Fibroblast of skin of back (primary cell): Measurements from ENCODE around the gene APLF.
A peak's percentile ranks its signal among the peaks of the same experiment; 100 is the strongest.
"Not testable (repeated sequence)": the region's sequence is repeated elsewhere in the genome, so short reads cannot be mapped to it uniquely, and the experiment has no call there.

Source experiments
- DNase-seq: peaks from one replicate; pipeline ENCODE4 v3.0.0-alpha.2; 2013

APLF gene

DNA sequence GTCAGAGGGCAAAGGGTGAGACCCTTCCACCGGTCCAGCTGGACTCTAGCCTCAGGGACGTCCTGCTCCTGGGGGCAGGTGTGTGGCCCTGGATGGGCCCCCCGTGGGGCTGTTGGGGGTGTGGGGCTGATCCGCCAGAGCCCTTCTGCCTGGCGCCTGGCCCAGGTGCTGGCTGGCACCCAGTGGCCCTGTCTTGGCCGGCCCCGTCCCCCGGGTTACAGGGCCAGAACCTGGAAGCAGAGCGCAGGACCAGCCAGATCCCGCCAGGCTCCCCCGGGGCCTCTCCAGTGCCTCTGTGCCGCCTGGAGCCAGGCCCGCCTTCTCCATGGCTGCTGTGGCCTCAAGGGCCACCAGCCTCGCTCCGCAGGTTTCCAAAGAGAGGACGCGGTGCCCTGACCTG, 62.3 kb downstream of the APLF start:
- DNase-seq: not testable (repeated sequence)

DNA sequence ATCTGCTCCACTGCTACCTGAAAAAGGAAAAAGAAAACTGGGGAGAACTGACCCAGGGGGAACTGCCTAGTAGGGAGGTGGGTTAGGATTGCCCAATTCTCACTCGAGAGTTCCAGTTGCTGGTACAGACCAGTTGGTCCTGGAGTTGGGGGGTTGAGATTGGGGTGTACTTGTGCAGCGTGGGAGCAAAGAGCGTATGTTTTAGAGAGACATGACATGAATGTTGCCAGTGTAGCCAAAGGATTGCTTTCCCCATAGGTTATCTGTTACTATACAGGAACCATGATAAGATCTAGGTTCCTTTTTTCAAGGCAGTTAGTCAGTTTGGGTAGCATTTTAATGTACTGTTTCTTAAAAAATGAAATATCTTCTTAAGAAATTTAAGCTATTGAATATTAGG, 68.6 kb downstream of the APLF start:
- no peak for DNase-seq

DNA sequence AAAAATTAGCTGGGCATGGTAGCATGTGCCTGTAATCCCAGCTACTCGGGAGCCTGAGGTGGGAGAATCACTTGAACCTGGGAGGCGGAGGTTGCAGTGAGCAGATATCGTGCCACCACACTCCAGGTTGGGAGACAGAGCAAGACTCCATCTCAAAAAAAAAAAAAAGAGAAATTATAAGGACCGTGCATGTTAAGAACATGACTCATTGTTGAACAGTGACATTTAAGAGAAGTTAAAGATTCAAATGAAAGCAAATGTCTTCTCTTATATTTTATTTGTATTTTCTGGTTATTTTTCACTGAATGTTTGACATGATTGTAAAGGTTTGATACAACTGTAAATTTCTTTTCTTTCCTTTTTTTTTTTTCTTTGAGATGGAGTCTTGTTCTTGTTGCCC, 69.6 kb downstream of the APLF start:
- no peak for DNase-seq

DNA sequence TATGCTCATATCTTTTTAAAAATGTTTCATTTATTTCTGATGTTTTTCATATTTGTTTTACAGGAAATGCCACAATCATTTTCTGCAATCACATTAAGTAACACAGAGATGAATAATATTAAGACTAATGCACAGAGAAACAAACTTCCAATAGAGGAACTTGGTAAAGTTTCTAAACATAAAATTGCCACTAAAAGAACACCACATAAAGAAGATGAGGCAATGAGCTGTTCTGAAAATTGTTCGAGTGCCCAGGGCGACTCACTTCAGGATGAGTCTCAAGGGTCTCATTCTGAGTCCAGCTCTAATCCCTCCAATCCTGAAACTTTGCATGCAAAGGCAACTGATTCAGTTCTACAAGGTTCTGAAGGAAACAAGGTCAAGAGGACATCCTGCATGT, 70.4 kb downstream of the APLF start:
- peak; percentile 29 for DNase-seq

DNA sequence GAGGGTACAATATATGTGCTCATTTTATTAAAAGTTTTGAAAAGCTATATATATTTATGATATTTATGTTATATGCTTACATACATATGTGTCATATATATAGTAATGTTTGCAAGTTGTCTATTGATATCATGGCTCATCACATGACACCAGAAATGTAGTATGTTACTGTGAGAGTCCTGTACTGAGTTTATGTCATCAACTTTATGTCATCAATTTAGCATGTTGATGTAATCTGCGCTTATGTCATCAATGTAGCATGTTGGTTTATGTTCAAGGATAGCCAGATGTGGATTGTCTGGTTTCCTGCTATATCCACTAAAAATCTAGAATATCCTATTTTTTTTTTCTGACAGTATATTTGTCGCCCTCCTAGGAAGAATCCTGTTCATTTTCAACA, 77.4 kb downstream of the APLF start:
- DNase-seq: no peak

DNA sequence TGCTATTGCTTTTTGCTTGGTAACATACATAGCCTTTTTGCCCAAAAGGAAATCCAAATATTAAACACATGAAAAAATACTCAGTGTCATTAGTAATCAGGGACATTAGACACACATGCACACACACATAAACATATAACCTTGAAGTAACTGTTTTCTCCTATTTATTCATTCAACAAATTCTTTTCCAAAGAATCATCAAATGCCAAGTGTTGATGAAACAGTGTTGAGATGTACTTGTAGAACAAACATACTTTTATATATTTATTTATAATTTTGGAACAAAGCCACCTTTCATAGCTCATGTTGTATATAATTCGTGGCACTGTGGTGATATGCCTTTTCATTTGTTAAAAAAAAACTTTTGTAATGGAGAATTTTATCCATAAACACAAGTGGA, 81.0 kb downstream of the APLF start:
- DNase-seq: peak; percentile 23

DNA sequence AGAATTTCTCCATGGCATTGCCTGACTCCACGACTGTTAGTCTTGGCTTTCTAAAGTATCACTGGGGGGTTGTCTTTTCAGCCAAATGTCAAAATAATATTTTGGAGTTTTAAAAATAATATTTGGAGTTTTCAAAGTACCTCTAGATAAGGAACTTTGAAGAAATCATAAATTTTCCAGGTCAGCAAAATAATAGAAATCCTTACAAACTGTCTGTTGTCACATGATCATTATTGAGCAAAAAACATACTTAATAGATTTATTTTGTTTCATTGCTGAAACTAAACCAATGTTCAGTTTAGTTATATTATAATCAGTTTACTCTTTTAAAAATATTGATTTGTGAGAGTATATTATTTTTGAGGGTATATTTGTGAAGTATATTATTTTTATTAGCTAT, 85.7 kb downstream of the APLF start:
- DNase-seq: no peak

DNA sequence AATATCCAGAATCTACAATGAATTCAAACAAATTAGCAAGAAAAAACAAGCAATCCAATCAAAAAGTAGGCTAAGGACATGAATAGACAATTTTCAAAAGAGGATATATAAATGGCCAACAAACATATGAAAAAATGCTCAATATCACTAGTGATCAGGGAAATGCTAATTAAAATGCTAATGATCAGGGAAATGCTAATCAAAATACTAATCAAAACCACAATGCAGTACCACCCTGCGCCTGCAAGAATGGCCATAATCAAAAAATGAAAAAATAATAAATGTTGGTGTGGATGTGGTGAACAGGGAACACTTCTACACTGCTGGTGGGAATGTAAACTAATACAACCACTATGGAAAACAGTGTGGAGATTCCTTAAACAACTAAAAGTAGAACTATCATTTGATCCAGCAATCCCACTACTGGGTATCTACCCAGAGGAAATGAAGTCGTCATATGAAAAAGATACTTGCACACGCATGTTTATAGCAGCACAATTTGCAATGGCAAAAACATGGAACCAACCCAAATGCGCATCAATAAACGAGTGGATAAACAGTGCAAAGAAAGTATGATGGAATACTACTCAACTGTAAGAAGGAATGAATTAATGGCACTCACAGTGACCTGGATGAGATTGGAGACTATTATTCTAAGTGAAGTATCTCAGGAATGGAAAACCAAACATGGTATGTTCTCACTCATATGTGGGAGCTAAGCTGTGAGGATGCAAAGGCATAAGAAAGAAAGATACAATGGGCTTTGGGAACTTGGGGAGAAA, 88.2 kb downstream of the APLF start:
- not testable (repeated sequence) for DNase-seq

DNA sequence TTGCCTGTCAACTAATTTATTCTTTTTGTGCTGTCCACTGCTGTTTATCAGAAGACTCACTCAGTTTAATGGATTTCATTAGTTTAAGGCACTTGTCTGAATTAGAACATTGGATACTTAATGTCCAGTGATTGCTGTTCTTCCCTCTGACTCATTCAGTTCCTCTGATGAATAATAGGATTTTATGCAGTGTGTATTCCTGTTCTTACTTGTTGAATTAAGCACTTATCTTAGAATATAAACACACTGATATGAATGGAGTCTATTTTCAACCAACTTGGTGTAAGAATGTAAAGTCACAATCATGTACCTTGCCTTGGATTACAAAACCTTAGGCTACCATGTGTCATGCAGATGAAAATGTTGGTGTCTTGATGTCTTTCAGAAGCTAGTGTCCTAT, 89.0 kb downstream of the APLF start:
- no peak for DNase-seq

DNA sequence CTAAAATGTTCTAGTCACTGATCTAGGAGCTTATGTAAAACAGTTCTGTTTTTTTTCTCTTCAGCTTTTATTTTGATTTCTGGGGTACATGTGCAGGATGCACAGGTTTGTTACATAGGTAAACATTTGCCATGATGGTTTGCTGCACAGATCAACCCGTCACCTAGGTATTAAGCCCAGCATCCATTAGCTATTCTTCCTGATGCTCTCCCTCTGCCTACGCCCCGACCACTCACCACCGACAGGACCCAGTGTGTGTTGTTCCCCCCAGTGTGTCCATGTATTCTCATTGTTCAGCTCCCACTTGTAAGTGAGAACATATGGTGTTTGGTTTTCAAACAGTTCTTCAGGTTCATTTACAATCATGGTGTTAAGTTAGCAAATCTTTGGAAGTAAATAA, 91.2 kb downstream of the APLF start:
- DNase-seq: no peak

DNA sequence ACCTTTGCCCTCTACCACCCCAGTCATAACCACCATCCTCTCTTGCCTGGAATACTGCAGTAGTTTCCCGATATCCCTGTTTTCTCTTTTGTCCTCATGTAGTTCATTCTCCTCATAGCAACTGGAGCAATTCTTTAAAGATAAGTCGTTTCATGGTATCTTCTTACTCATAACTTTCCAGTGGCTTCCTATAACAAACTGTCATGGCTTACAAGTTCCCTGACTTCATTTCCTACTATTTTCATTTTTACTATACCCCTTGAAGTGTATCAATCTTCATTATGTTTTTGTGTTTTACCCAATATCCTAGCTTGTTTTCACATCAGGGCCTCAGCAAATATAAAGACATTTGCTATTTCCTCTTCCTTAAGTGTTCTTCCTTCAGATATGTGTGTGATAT, 92.3 kb downstream of the APLF start:
- no peak for DNase-seq

DNA sequence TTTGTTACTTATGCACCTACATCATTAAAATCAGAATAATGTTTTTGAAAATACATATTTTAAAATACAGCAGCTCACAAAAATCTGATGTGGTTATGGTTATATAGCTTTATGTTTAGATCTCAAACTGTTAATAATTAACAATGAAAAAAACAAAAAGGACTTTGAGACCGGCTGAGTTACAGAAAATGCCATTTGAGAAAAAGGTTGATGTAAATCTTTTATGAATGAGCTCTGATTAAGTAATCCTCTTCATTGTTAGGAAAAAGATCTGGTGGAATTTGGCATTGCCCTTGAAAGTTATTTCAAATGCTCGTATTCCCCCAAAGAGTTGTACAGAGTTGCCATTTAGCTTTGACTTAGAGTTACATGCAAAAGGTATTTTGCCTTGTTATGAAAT, 93.2 kb downstream of the APLF start:
- DNase-seq: no peak

DNA sequence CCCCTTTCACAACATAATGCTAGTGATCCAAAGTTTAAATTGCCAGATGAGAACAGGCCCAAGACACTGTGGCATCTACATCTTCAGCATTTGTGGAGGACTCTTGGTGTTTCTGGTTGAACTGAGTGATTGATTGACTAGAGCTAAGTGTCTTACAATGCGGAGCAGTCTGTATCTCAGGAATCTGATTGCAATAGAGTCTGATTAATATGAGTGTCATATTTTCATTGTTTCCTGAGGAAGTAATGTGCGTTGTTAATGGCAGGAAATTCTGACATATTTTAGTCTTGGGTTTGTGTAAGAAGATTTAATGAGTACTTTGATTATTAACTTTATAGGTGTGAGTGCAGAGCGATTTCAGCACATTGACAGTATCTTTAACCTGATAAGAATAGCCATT, 94.0 kb downstream of the APLF start:
- DNase-seq: no peak

DNA sequence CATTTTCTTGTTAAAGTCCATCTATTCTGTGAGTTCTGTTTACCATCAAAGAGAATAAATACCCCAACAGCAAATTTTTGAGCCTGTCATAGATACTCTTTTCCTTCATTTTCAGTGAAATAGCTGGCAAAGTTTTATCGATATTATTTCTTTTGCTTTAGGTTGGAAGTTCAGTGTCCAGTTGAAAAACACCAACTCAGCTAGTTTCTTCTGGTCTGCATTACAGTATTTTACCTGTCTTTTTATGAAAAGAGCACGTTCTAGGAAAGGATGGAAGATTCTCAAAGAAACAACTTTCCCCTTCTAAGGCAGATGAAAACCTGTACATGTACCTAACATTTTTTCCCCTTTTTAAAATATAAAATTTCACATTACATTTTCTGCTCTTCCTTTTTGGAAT, 95.5 kb downstream of the APLF start:
- DNase-seq: no peak

DNA sequence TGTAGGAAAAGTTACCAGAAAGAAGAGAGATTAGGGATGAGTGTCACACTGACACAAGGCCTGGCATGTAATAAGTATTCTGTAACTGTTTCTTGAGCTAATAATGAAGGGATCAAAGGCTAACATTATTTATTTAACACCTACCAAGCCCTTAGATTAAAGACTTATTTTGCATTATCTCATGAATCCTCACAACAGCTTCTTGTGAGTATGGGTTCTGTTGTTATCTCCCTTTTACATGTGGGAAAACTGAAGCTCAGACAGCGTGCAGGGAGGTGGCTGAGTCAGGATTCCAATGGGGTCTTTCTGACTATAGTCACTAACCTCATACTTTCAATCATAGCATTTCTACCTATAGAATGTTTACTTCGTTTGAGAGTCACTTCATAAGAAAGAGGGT, 97.0 kb downstream of the APLF start:
- DNase-seq: no peak

DNA sequence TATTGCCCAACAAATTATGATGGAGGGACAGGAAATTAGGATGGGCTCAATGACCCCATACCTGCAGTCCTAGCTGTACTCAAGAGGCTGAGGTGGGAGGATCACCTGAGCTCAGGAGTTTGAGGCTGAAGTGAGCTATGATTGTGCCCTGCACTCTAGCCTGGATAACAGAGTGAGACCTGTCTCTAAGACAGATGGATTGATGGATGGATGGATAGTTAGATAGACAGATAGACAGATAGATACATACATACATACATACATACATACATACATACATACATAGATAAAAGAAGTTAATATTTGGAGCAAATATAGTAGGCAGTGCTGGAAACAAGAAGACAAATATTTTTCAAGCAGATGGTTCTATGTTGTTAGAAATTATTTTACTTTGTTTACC, 97.9 kb downstream of the APLF start:
- DNase-seq: no peak

DNA sequence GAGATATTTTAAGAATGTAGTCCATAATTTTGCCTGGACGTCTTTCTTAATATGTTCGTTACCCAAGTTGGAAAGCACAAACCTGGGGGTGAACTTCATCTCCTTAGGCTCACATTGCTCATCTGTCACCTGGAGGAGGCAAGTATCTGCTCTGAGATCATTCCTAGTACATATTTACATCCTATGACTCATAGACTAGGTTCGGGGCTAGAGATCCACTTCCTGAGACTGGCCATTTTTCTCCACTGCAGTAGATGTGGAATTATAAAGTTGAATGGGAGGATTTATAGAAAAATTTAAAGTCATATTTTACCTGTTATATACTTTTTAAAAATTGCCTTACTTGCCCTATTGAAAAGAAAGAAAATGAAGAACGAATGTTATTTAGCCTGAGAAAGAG, 98.5 kb downstream of the APLF start:
- DNase-seq: peak; percentile 16

DNA sequence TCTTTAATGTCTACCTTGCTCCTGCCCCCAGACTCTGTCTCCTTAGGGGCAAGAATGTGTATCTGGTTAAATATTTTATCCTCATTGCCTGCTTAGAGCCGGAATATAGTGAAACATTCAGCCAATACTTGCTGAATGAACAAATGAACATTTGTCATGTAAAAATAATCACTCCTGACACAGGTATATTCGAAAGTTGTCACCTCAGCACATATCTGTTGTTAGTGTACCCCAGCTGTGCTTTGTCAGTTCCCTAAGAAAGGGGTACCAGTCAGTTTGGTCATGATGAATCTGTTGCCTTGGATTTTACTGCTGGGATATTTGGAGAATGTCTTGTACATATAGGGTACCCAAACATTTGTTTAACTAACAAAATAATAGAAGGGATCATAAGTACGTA, 99.0 kb downstream of the APLF start:
- no peak for DNase-seq

DNA sequence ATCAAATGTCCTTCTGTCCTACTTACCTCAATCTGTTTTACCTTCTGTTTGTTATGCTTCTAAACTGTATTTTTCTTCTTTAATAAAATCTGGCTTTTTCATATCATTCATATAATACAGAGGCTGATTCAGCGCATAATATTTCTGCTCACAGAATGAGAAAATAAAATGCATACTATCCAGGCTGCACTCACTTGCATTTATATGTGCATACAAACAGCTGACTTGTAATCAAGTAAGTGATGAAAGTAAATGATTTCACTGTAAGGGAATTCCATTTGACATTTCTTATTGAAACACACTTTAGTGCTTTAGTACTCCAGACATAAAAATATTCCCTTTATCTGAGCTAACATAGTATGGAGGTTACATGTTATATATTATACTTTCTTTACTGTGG, 100.7 kb downstream of the APLF start:
- no peak for DNase-seq

DNA sequence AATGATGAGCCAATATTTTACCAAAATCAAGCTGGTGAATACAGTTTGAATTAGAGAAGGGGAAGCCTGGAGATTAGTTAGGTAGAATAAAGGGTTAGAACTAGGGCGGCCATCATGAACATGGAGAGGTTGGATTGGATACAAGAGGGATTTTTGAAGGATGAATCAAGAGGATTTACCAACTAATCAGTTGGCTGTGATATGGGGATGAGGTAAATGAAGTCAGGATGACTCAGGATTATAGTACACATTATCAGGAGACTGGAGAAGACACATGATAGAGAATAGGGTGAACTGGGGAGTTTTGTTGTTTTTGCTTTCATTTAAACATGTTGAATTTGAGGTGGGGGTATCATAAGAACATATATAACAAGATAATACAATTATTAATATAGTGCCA, 102.2 kb downstream of the APLF start:
- DNase-seq: peak; percentile 7

DNA sequence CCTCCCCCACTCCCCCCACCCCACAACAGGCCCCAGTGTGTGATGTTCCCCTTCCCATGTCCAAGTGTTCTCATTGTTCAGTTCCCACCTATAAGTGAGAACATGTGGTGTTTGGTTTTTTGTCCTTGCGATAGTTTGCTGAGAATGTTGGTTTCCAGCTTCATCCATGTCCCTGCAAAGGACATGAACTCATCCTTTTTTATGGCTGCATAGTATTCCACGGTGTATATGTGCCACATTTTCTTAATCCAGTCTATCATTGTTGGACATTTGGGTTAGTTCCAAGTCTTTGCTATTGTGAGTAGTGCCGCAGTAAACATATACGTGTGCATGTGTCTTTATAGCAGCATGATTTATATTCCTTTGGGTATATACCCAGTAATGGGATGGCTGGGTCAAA, 103.0 kb downstream of the APLF start:
- DNase-seq: not testable (repeated sequence)

DNA sequence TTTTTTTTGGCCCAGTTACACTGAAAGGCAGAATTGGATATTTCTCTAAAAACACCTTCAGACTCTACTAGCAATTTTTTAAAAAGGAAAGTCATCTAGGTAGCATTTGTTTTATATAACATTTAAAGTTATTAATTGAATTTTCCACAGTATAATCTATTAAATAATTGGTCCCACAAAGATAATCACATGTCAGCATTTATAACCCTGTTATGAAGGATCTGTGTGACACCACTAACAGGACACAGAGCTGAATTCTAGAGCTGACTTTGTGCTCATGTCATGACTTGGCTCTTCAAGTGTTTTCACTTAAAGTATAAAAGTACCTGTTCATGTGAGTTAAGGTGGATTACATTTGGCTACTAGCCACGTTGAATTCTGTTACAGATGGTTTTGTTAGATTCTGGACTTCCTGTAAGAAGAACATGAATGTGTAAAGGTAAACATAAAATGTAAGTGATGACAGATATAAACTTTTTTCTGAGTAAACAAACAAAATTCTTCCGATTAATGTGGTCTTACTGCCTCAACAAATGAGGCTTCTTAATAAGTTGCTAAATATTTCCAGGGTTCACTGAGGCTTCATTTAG, 106.9 kb downstream of the APLF start:
- DNase-seq: no peak

DNA sequence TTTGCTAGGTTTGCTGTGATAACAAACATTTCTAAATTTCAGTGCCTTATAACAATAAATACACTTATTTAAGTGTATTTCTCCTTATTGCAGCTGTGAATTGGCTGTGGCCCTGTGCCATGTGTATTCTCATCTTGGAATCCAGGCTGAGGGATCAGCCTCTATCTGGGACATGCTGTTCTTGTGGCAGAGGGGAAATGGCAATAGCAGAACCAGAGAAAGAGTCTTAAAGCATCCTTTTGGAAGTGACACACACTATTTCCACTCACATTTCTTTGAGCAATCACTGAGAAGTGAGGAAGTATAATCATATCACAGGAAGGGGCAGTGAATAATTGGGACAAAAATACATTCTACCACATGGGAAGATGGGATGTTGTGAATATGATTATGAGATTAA, 109.8 kb downstream of the APLF start:
- no peak for DNase-seq

DNA sequence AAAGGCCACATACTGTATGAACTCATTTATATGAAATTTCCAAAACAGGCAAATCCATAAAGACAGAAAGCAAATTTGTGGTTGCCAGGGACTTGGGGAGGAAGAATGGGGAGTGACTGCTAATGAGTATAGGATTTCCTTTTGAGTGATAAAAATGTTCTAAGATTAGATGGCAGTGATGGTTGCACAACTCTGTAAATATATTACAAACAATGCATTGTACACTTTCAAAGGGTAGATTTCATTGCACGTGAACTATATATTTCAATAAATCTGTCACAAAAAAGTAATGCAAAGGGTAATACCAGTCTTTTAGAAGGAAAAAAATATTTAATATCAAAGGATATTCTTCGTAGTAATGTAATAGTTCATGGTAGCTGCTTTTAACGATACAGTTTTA, 112.3 kb downstream of the APLF start:
- DNase-seq: no peak

DNA sequence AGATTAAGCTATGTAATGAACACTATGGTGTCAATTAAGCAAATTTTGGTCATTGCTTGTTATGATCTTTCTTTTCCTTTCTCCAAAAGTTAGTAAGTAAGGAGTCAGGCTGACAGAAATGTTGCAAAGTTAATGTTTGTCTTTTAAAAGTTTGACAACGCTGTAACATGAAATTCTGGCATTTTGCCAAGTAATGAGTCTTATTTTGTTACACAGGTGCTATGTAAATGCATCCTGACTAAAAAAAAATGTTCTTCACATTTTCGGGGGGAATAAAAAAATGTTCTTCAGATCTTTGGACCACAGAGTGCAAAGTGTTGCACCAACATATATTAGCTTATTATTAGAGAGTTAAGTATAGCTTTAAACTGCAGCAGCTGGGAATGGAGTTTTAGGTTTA, 121.2 kb downstream of the APLF start:
- no peak for DNase-seq
